Activated naive CD4-positive, alpha-beta T cell treated with Interleukin-2 at 50 U/mL for 16 hours (primary cell): ENCODE data around the gene FAM13A.

Source experiments
- DNase-seq: peaks from one replicate; pipeline ENCODE4 v3.0.0-alpha.2; 2020

FAM13A gene

DNA sequence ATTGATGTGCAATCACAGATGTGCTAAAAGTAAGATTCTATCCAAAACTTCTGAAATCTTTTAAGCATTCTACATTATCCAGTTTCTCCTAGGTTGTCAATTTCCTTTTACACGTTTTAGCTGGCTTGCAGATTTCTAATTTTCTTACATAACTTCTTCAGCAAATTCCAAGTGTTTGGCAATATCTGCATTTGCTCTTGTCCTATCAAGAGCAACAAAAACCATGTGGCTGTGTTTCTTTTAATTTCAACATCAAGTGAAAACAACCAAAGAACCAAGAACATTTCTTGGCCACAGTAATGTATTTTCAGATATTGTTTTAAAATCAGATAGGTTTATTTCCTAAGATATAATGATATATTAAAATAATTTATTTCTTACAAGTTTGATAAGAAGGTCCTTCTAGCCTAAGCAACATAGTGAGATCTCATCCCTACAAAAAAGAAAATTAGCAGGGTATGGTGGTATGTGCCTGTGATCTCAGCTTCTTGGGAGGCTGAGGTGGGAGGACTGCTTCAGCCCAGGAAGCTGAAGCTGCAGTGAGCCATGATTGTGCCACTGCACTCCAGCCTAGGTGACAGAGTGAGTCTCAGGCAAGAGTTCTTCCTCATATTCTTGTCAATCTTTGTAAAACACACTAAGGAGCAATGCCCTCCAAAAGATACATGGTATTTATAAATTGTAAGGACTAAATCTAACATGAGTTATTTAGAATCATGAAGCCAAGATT lies 228.0 kb downstream of the FAM13A start:
- DNase-seq: no peak

DNA sequence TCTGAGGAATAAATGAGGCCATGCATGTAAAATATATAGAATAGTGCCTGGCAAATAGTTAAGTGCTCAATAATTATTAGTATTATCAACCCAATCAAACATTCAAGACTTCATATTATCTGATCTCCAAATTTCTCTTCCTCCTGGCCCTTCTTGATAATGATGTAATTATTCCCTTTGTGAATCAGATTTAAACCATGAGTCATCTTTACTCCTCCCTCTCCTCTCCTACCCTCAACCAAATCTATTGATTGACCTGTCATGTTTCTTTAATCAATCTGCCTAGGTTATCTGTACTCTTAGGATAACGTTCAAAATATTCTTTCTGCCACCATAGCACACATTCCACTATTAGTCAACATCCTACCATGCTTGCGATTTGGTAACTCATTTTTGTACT lies 229.5 kb downstream of the FAM13A start:
- DNase-seq: no peak

DNA sequence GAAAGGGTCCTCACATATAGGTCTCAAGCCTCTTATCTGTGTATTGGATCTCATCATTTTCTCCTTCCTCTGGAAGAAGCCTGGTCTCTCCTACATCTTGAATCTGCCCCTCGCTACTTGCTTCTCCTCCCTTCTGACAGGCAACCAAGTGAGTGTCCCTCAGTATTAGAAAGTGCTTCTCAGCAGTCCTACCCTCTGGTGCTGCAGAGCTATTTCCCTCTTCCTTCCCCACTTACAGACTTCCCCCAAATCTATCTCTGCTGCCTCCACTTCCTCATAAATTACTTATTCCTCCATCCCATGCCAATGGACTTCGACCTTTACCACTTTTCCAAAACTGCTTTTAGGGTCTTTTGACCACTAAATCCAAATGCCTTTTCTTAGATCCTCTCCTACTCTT lies 230.2 kb downstream of the FAM13A start:
- DNase-seq: no peak

DNA sequence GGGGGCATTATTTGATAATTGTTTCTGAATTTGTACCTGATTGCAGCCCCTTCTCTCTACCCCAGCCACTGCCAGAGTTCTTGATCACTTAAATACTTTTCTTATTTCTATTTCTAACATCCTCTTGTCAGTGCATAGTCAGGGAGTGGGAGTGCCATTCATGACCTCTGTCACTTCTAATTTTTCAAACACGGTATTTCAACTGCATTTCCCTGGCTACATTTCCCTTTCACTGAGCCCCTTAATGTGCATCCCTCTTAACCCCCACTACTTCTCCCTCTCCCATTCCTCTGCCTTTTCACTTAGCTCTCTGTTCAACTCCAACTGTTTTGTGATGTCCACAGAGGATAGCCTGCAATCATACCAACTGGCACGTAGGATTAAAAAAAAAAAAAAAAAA lies 231.1 kb downstream of the FAM13A start:
- no peak for DNase-seq

GRCh38 chr4:88823058-88823919 lies 233.7 kb downstream of the FAM13A start:
- DNase-seq: peak; percentile 57

- no peak for DNase-seq
Measured at GRCh38 chr4:88822034-88822789, 234.8 kb downstream of the FAM13A start.

GRCh38 chr4:88821522-88821921 lies 235.5 kb downstream of the FAM13A start:
- DNase-seq: no peak

DNA sequence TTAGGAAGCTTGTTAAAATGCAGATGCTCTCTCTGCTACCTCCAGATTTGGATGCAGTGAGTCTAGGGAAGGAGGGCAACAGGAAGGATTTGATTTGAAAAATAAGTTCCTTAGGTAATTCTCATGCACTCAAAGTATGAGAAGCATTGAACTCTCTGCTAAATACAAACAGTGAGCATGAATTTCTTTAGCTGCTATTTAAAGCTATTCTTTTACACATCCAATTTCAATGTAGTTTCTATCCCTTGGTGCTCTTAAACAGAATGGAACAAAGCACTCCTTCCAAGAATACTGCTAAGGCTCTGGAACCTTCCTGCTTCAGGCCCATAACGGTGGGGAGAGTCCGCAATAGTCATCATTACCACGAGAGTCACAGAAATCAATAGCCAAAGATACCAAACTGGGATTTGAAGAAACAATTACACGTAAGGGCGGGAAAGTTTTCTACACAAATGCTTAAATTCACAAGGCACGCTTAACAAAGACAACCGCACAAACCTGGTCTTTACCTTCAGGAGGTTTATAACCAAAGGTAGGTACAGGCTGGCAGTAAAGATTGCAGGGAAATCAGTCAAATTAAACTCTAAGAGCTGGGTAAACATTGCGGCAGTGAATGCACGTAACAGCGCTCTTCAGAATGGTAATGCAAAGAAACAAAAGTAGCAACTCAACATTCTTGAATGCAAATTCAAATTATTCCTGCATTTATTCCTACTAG lies 236.1 kb downstream of the FAM13A start:
- no peak for DNase-seq

- DNase-seq: no peak
Measured at GRCh38 chr4:88819818-88820697, 236.9 kb downstream of the FAM13A start.

DNA sequence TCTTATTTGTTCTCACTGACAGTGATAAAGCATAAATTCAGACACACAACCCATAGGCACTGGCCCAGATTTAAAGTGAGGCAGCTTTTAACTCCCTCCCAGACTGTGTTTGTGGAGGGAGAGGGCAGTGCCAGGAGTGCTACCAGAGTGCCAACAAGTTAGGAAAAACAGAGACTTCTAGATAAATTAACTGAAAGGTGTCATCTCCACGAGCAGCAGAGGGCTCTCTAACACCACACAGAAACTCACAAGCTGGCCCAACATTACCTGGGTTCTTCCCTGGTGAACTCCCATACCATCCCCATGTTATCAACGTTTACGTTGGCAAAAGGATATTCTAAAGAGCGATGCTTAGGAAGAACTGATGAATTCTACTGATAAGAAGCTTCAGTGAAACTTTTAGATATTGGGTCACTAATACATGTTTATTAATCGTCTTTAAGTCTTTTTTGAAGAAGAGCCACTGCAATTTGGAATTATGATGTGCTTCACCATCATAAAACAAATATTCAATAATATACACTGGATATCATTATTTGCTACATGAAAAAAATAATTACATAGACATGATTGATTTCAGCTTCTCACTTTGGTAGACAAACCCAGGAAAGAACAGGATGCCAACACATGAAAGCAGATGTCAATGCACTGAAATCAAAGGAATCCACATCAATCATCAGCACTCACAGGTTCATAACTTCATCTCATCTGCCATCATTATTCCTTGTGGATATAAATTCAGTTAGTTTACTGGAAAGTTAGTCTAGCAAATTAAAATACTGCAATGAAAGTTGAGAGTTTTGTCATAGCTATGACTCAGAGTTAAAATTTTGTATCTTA lies 238.1 kb downstream of the FAM13A start:
- peak; percentile 33 for DNase-seq

DNA sequence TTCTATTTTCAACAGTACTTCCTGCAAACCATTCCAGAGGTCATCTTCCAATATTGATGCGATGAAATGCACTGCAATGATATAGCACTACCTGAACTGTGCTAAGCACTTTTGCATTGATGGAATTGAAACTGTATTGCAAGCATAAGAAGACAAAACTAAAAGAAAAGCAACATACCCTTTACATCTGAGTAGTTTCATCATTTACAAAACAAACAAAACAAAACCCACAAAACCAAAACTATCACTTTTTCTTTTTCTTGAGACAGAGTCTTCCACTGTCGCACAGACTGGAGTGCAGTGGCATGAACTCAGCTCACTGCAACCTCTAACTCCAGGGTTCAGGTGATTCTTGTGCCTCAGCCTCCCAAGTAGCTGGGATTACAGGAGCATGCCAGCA lies 239.2 kb downstream of the FAM13A start:
- DNase-seq: no peak

- no peak for DNase-seq
Measured at GRCh38 chr4:88816360-88816759, 240.6 kb downstream of the FAM13A start.

DNA sequence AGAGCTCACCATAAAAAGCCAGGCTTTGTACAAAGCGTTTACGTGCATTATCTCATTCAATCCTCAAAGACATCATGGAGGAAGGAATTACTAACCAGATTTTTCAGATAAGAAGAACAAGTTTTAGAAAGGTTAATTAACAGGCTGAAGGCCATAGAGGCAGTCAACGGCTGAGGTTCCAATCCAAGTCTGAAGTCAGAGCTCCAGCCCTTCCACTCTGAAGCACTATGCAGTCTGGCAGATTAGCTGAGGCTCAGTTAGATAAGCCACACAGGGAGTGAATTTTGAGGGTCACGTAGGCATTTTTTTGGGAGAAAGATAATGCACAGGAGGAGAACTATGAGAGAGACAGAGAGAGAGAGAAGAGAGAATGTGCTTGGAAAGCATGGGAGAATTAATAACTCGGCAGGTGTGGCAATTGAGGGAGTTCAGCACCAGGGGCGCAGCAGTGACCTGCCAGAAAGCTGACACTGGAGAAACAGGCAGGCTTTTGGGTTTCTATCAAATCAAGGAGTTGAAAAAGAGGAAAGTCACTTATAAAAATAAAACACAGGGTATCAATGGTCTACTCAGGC lies 242.9 kb downstream of the FAM13A start:
- no peak for DNase-seq

DNA sequence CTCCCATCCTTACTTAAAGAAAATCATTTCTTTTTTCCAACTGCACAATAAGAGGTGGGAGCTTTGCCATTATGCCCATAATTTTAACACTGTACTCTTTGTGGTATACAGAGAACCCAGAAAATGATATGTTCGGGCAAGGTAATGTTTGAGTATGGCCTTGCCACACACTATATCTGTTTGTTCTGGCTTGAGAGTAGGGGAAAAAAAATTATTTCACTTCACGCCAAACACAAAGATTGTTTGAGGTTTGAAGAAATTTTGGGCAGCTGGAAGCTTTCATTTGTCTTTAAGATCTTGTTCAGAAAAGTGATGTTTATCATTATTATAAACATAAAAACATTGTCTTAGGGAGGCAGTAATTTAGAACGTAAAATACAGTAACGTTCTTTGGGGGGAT lies 244.0 kb downstream of the FAM13A start:
- DNase-seq: no peak

- no peak for DNase-seq
Measured at GRCh38 chr4:88812420-88812819, 244.6 kb downstream of the FAM13A start.

GRCh38 chr4:88811904-88812303 lies 245.1 kb downstream of the FAM13A start:
- DNase-seq: no peak

GRCh38 chr4:88810325-88810724 lies 246.7 kb downstream of the FAM13A start:
- no peak for DNase-seq

GRCh38 chr4:88809576-88810219 lies 247.3 kb downstream of the FAM13A start:
- DNase-seq: no peak

DNA sequence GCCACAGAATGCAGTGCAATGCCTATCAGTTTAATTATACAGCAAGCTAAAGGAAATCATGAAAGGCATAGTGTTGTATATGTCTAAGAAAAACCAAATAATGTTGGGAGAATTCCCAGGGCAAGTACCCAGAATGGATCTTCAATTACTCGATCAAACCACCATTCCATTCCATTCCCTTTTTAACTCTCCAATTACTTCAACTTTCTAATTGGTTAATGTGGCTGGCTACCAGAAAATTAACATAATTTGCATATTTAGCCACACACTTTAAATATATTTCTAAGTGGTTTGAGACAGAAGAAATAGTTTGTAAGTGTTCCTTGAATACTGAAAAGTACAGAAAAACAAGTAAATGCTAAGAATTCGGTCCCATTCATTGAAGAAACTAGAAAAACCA lies 247.9 kb downstream of the FAM13A start:
- DNase-seq: no peak

DNA sequence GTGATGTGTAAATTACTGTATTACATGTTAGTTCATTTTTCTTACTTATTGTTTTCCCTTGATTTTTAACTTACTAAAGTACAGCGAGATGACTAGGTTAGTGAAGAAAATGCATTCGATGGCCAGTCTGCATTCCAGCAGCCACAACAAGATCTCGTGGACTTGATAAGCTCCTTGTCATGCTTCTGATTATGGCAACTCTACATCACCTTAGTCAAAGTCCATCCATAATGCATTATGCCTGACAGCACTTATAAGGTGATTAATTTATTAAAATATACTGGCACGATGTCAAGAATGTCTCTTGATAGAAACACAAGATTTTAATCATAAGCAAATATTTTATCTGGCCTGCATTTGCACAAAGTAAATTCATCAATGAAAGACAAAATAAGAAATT lies 249.5 kb downstream of the FAM13A start:
- no peak for DNase-seq
